MM.1S (cell line): ENCODE data around the gene TPSAB1.
"Not testable (repeated sequence)": the region's sequence is repeated elsewhere in the genome, so short reads cannot be mapped to it uniquely, and the experiment has no call there.

Experiments
- CTCF ChIP-seq: fragments of 300-600 bp; sonication (generic); IDR thresholded peaks from 2 replicates; pipeline ENCODE4 v1.5.1; 2016; ENCODE audit warnings: antibody characterized with exemption, low read length, mixed read lengths
- EZH2 ChIP-seq: fragments of 300-600 bp; sonication (generic); optimal IDR thresholded peaks from 2 replicates; pipeline ENCODE3; 2017; ENCODE audit warnings: low read depth, mild to moderate bottlenecking, antibody characterized with exemption, low read length, mixed read lengths
- EZH2phosphoT487 ChIP-seq: fragments of 300-600 bp; sonication (generic); IDR thresholded peaks from 2 replicates; pipeline ENCODE4 v1.6.1; 2018; ENCODE audit warnings: antibody characterized with exemption, low read length

- TF ChIP-seq CTCF, EZH2, EZH2phosphoT487: not testable (repeated sequence)
Measured at GRCh38 chr16:1240436-1240835, at the start of gene TPSAB1.
